Effector memory CD8-positive, alpha-beta T cell (primary cell): ENCODE results near the gene NF1.

ENCODE experiments used
- ATAC-seq: fragments of 150-1000 bp; cut with Tn5 transposase; replicated peaks from 2 replicates; pipeline ENCODE4 v1.10.0; 2021; ENCODE audit warnings: mild to moderate bottlenecking, moderate library complexity
- DNase-seq, 3 experiments: peaks; one replicate each; pipeline ENCODE4 v3.0.0; 2021
- H3K27ac Mint-ChIP-seq, 2 donors: one replicate each; pipeline ENCODE4 v1.8.0; 2022; ENCODE audit warnings: mild to moderate bottlenecking in 2 of 2, mixed read lengths in 2 of 2, moderate library complexity in 2 of 2
- H3K27me3 Mint-ChIP-seq, 2 donors: one replicate each; pipeline ENCODE4 v1.8.0; 2022; ENCODE audit warnings: mixed read lengths in 2 of 2
- H3K36me3 Mint-ChIP-seq: one replicate; pipeline ENCODE4 v1.8.0; 2022; ENCODE audit warnings: mild to moderate bottlenecking, moderate library complexity, mixed read lengths; ENCODE audit not compliant: insufficient read depth
- H3K4me1 Mint-ChIP-seq, 2 donors: one replicate each; pipeline ENCODE4 v1.8.0; 2022; ENCODE audit warnings: low read depth in 2 of 2, mixed read lengths in 2 of 2
- H3K4me3 Mint-ChIP-seq, 2 donors: one replicate each; pipeline ENCODE4 v1.8.0; 2022; ENCODE audit warnings: mild to moderate bottlenecking in 2 of 2, mixed read lengths in 2 of 2, moderate library complexity in 2 of 2
- H3K9me3 Mint-ChIP-seq, 2 donors: one replicate each; pipeline ENCODE4 v1.8.0; 2022; ENCODE audit warnings: mixed read lengths in 2 of 2

The NF1 gene

DNA sequence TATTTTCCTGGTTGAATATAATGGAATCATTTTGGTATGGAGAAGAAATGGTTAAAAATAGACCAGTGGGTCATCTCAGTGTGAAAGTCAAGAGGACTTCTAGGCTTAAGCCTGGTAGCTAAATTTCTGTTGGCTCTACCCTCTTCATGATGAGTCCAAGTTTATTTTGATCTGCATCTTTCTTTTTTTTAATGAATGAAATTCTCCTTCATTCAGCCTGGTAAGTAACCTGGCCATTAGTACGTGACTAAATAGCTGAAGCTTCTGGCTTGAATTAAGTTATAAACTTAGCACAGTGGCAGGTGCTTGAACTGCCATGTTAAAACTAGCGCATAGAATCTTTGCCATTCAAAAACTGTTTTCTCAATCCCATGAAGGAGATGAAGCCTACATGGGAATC is 28.0 kb downstream of the NF1 start:
- DNase-seq (no peak), ATAC-seq (no peak)
- Mint-ChIP-seq H3K9me3 (no peaks in the 10 kb centered on the region), H3K36me3 (no peaks in the 10 kb centered on the region), H3K27ac (no peak overlapping the region), H3K27me3 (no peaks in the 10 kb centered on the region), H3K4me1 (peaks cover 0 to 2% of the 10 kb centered on the region in 2 donors), H3K4me3 (no peak overlapping the region)

DNA sequence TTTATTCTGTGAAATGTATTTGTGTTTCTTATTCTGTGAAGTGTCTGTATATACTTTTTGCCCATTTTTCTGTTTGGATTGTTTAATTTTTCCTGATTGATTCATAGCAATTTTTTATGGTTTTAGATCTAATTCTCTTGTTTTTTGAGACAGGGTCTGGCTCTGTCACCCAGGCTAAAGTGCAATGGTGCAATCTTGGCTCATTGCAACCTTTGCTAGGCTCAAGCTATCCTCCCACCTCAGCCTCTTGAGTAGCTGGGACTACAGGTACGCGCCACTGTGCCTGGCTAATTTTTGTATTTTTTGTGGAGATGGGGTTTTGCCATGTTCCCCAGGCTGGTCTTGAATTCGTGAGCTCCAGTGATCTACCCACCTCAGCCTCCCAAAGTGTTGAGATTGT is 31.5 kb downstream of the NF1 start:
- no peaks in the 10 kb centered on the region for H3K36me3 Mint-ChIP-seq

DNA sequence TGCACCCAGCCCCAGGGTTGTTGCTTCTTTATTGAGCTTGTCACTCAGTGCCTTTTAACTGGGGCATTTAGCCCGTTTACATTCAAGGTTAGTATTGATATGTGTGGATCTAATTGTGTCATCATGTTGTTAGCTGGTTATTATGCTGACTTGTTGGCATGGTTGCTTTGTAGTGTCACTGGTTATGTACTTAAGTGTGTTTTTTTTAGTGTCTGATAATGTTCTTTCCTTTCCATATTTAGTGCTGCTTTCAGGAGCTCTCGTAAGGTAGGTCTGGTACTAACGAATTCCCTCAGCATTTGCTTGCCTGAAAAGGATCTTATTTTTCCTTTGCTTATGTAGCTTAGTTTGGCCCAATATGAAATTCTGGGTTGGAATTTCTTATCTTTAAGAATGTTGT is 33.5 kb downstream of the NF1 start:
- Mint-ChIP-seq H3K36me3 (peaks cover 3% of the 10 kb centered on the region), H3K9me3 (no peaks in the 10 kb centered on the region), H3K27ac (no peak overlapping the region), H3K4me1 (peaks cover 4 to 9% of the 10 kb centered on the region in 2 donors), H3K4me3 (no peak overlapping the region), H3K27me3 (no peaks in the 10 kb centered on the region)
- no peak for ATAC-seq
- DNase-seq: no peak

More for the DNA sequence above, 31.5 kb downstream of the NF1 start:
- no peak for ATAC-seq
- Mint-ChIP-seq H3K27me3 (no peaks in the 10 kb centered on the region), H3K27ac (no peak overlapping the region), H3K9me3 (no peaks in the 10 kb centered on the region), H3K4me3 (no peak overlapping the region), H3K4me1 (peaks cover 7 to 9% of the 10 kb centered on the region in 2 donors)
- DNase-seq: no peak

DNA sequence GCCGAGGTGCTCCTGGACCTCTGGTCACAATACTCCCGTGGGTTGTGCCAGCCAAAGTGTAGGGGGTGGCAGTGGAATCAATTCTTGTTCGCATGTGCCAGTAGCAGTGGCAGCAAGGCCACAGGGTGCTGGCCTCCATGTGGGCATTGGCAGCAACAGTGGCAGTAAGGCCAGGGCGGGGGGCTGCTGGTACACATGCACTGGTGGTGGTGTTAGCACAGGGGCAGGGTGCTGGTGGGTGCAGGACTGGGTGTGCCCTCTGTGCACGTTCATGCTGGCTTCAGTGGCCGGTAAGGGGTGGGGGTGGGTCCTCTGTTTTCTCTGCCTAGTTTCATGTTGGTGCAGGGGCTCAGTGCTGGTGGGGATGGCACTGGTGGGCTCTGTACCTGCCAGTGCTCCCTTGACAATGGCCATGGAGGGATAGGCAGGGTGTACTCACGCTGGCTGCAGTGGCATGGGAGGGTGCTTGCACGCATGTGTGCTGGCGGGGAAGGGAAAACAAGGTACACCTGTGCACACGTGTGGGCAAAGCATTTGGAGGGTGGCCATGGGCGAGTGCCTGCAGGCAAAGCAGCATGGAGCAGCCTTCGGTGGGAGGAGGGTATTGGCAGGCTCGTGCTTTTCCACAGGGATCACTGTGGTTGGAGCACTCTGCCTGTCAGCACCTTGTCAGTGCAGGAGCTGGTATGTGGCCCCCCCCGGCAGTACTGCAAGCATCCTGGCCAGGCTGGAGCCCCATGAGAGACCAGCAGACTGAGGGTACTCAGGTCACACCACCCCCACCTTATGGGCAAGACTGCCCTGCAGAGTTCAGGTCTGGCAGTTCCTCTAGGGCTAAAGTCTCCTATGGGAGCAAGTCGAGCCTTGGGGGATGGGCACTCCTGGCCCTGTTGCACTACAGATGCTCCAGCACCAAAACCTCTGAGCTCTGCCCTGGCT is 35.8 kb downstream of the NF1 start:
- peak overlapping the region in 1 of 2 donors; percentile 60 for H3K27ac Mint-ChIP-seq
- DNase-seq (no peak), ATAC-seq (no peak)
- peaks cover 3% of the 10 kb centered on the region for H3K36me3 Mint-ChIP-seq
- no peaks in the 10 kb centered on the region for H3K27me3 Mint-ChIP-seq
- peaks cover 4 to 9% of the 10 kb centered on the region in 2 donors for H3K4me1 Mint-ChIP-seq
- H3K9me3 Mint-ChIP-seq: no peaks in the 10 kb centered on the region
- H3K4me3 Mint-ChIP-seq: no peak overlapping the region

DNA sequence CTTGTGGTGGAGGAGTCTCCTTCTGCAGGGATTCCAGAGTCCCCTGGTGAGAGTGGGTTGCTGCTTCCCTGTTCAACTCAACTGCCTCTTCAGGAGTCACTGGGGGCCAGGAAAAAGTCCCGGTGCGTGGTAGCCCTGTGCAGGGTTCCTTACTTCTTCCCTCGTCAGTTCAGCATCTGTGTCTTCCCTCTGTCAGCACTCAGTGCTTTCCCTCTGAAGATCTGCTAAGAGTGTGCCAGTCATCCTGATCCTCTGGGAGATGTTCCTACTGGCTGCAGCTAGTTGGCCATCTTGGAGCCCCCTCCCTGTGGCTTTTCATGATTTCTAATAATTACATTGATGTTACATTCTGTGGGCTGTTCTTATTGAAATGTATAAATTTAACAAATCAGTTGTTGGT is 36.5 kb downstream of the NF1 start:
- Mint-ChIP-seq H3K27me3 (no peaks in the 10 kb centered on the region), H3K4me1 (peaks cover 4 to 9% of the 10 kb centered on the region in 2 donors), H3K9me3 (no peaks in the 10 kb centered on the region), H3K36me3 (peaks cover 3% of the 10 kb centered on the region), H3K27ac (no peak overlapping the region), H3K4me3 (no peak overlapping the region)
- ATAC-seq (no peak), DNase-seq (no peak)

DNA sequence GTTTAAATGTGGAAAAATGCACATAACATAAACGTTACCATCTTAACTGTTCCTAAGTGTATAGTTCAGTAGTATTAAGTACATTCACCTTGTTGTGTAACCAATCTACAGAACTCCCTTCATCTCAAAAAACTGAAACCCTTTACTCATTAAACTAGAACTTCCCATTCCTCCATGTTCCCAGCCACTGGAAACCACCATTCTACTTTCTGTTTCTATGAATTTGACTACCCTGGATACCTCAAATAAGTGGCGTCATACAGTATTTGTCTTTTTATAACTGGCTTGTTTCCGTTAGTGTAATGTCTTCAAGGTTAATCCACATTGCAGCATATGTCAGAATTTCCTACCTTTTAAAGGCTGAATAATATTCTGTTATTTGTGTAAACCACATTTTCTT is 38.2 kb downstream of the NF1 start:
- Mint-ChIP-seq H3K9me3 (no peaks in the 10 kb centered on the region), H3K36me3 (peaks cover 3% of the 10 kb centered on the region), H3K4me1 (peaks cover 4 to 9% of the 10 kb centered on the region in 2 donors), H3K27me3 (no peaks in the 10 kb centered on the region), H3K4me3 (no peak overlapping the region), H3K27ac (no peak overlapping the region)
- no peak for ATAC-seq
- no peak for DNase-seq

DNA sequence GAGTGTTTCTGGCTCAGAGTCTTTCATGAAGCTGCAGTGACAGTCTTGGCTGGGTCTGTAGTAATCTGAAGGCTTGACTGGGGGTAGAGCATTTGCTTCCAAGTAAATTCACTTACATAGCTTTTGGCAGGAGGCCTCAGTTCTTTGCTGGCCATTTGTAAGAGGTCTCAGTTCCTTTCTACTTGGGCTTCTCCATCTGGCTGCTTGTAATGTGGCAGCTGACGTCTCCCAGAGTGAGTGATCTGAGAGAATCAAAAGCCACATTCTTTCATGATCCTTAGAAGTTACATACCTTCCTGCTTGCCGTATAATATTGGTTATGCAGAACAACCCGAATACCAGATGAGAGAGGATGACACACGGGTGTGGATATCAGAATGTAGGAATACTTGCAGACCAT is 39.8 kb downstream of the NF1 start:
- H3K36me3 Mint-ChIP-seq: peaks cover 3% of the 10 kb centered on the region

DNA sequence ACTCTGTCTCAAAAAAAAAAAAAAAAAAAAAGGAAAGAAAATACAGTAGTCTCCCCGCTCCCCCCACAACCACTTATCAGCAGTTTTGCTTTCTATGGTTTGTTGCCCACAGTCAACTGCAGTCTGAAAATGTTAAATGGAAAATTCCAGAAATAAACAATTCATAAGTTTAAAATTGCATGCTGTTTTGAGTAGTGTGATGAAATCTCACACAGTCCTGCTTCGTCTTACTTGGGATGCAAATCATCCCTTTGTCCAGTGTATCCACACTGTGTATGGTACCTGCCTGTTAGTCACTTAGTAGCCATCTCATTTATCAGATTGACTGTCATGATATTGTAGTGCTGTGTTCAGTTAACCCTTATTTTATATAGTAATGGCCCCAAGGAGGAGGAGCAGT is 41.5 kb downstream of the NF1 start:
- peaks cover 3% of the 10 kb centered on the region for H3K36me3 Mint-ChIP-seq
- H3K27me3 Mint-ChIP-seq: no peaks in the 10 kb centered on the region
- H3K9me3 Mint-ChIP-seq: no peaks in the 10 kb centered on the region
- DNase-seq (no peak), ATAC-seq (no peak)
- H3K4me3 Mint-ChIP-seq: no peak overlapping the region
- no peak overlapping the region for H3K27ac Mint-ChIP-seq
- H3K4me1 Mint-ChIP-seq: no peaks in the 10 kb centered on the region

More for the DNA sequence above, 39.8 kb downstream of the NF1 start:
- H3K9me3 Mint-ChIP-seq: no peaks in the 10 kb centered on the region
- H3K27me3 Mint-ChIP-seq: no peaks in the 10 kb centered on the region
- H3K4me3 Mint-ChIP-seq: no peak overlapping the region
- no peak overlapping the region for H3K27ac Mint-ChIP-seq
- peaks cover 4 to 8% of the 10 kb centered on the region in 2 donors for H3K4me1 Mint-ChIP-seq
- DNase-seq (no peak), ATAC-seq (no peak)

DNA sequence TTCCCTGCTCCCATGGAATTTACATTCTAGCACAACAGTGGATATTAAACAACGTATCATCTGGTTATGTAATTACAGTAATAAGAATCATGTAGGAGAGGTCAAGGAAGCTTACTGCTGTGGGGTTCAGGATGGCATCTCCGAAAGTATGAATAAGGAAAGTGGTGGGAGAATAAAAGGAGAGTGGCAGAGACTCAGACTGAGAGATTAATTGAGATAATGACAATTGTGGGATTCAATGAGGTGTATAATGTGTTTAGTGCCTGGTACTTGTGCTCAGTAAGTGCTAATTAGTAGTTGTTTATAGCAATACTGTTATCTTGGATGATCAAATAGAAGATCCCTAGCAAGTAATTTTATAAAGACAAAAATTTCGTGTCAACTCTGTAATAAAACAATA is 45.3 kb downstream of the NF1 start:
- DNase-seq: no peak
- Mint-ChIP-seq H3K9me3 (no peaks in the 10 kb centered on the region), H3K27ac (no peak overlapping the region), H3K4me3 (no peak overlapping the region), H3K27me3 (no peaks in the 10 kb centered on the region), H3K4me1 (no peaks in the 10 kb centered on the region), H3K36me3 (peaks cover 2% of the 10 kb centered on the region)
- ATAC-seq: no peak

DNA sequence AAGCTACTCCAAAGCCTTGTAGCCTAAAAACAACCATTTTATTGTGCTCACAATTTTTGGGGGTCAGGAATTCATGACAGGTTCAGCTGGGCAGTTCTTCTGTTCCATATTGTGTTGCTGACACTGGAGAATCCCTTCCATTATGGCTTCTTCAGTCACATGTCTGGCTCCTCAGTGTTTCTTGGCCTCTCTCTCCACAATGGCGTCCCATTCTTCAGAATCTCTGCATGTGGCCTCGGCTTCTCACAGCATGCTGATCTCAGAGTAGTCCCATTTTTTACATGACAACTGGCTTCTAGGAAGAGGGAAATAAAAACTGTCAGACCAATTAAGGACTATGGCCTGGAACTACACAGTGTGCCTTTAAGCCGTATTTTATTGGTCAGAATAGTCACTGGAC is 49.7 kb downstream of the NF1 start:
- H3K27ac Mint-ChIP-seq: no peak overlapping the region
- ATAC-seq (no peak), DNase-seq (no peak)
- H3K27me3 Mint-ChIP-seq: no peaks in the 10 kb centered on the region
- no peak overlapping the region for H3K4me3 Mint-ChIP-seq
- no peaks in the 10 kb centered on the region for H3K9me3 Mint-ChIP-seq
- peaks cover 2% of the 10 kb centered on the region for H3K36me3 Mint-ChIP-seq
- no peaks in the 10 kb centered on the region for H3K4me1 Mint-ChIP-seq

DNA sequence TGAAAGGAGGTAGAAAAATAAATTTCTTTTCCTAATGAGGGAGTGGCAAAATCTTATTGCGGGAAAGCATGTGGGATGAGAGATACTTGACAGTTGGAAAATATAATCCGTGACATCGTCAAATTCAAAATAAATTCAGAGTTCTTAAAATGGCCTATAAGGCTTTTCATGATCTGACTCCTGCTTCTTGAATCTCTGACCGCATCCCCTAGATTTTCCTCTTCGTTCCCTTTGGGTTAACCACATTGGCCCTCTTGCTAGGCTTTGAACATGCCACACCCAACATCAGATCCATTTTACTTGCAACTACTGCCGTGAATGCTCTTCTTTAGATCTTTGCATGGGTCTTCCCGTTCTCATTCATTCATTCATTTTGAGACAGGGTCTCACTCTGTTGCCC is 50.1 kb downstream of the NF1 start:
- Mint-ChIP-seq H3K4me3 (no peak overlapping the region), H3K4me1 (no peaks in the 10 kb centered on the region), H3K27me3 (no peaks in the 10 kb centered on the region), H3K36me3 (peaks cover 2% of the 10 kb centered on the region), H3K27ac (peak overlapping the region in 1 of 2 donors; percentile 11), H3K9me3 (no peaks in the 10 kb centered on the region)
- ATAC-seq: no peak
- no peak for DNase-seq

DNA sequence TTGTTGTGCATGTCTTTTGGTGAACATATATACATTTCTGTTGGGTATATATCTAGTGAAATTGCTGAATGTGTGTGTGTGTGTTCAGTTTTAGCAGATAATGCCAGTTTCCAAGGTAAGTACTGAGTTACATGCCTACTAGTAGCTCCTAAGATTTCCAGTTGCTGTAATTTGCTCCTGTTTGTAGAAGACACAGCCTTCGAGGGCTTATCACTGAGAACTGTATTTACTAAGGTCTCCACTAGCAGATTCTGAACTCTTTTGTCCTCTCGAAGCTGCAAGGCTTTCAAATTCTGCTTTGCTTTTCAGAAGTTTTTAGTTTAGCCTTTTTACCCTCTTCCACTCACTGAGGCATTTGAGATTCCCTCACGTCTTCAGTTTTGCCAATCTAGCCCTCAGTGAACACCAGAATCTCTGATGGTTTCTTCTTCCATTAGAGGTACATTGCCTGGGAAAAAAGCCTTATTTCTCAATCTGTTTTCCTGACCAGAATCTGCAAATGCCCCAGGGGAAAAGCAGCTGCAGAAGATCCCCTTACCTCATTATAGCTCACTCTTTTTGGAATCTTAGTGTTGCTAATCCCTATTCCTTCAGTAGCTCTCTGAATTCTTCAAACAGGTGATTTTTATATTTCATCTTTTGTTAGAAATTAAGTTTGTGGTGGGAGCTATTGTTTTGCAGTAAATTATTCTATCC is 52.9 kb downstream of the NF1 start:
- H3K27me3 Mint-ChIP-seq: no peaks in the 10 kb centered on the region
- no peaks in the 10 kb centered on the region for H3K36me3 Mint-ChIP-seq
- no peaks in the 10 kb centered on the region for H3K9me3 Mint-ChIP-seq
- DNase-seq (no peak), ATAC-seq (no peak)
- H3K4me3 Mint-ChIP-seq: no peak overlapping the region
- no peak overlapping the region for H3K27ac Mint-ChIP-seq
- H3K4me1 Mint-ChIP-seq: no peaks in the 10 kb centered on the region

DNA sequence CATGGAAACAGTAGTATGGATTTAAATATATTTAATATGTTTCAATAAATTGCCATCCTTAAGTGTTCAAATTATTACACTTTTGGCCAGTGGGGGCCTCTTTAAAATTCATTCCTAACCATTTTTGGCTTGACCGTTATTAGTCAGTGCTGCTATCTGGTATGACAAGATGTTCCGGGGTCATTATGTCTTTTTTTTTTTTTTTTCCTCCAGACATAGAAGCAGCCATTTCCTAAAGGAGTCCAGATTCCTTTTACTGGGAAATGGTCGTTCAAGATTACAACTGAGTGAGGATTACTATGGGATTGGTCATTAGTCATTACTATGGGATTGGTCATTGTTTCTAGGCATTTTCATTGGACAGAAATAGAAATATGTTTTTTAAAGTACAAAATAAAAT is 53.4 kb downstream of the NF1 start:
- H3K27ac Mint-ChIP-seq: no peak overlapping the region
- H3K27me3 Mint-ChIP-seq: no peaks in the 10 kb centered on the region
- ATAC-seq (no peak), DNase-seq (no peak)
- H3K36me3 Mint-ChIP-seq: no peaks in the 10 kb centered on the region
- no peaks in the 10 kb centered on the region for H3K4me1 Mint-ChIP-seq
- H3K9me3 Mint-ChIP-seq: peaks cover 0 to 1% of the 10 kb centered on the region in 2 donors
- H3K4me3 Mint-ChIP-seq: no peak overlapping the region

DNA sequence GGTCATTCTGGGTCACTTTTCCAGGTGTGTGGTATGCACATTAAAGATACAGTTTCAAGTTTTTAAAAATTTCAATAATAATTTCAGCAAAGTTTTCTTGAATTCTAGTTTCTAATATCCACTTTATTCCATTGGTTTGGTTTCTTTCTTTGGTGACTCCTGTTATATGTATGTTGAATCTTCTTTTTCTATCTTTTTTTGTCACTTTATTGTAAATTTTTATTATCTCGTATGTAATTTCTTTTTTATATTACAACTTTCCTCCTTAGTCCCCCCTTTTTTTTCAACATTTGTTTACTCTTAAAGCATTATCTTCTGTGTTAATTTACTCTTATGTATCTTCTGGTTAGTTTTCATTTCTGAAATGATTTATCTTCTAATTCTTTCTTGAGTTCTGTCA is 57.5 kb downstream of the NF1 start:
- no peak for DNase-seq
- Mint-ChIP-seq H3K9me3 (peaks cover 0 to 1% of the 10 kb centered on the region in 2 donors), H3K36me3 (no peaks in the 10 kb centered on the region), H3K27me3 (no peaks in the 10 kb centered on the region), H3K4me3 (no peak overlapping the region), H3K27ac (peak overlapping the region in 1 of 2 donors; percentile 9), H3K4me1 (no peaks in the 10 kb centered on the region)
- no peak for ATAC-seq
